Ovary (tissue), 3 donors: ENCODE results near the gene TIMM21.

Experiments used
- POLR2A ChIP-seq: fragments of 450-650 bp; IDR thresholded peaks from one replicate; pipeline ENCODE4 v1.6.1; 2017; ENCODE audit warnings: antibody characterized with exemption, mild to moderate bottlenecking, moderate library complexity
- TF ChIP-seq, protein P1 (sequence below), 3 donors: fragments of 450-650 bp in 2 of 3; fragments of 200-600 bp in 1 of 3; IDR thresholded peaks; one replicate each; pipeline versions ENCODE4 v1.5.1 to v1.8.0; 2016 to 2022; ENCODE audit warnings: antibody characterized with exemption in 3 of 3, mild to moderate bottlenecking in 1 of 3
- donor health status: DM: no; HTN: no; CAD: no.

DNA sequence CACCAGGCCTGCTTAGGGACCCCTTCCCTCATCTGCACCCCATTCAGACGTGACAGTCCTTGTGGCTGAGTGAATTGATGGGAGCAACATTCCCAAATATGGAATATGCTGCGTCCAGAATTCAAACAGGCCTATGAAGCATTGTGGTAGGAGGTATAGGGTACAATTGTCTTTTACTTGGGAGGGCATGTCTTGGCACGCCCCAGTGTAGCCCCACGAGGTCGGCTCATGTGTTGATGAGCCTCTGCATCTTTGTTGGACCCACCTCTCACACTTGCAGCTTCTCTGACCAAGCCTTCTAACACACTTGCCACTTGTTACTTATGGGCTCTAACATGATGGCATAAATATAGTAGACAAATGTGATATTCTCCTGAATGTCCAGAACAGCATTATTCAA, 1.6 kb downstream of the TIMM21 start:
- TF ChIP-seq, protein P1, sequence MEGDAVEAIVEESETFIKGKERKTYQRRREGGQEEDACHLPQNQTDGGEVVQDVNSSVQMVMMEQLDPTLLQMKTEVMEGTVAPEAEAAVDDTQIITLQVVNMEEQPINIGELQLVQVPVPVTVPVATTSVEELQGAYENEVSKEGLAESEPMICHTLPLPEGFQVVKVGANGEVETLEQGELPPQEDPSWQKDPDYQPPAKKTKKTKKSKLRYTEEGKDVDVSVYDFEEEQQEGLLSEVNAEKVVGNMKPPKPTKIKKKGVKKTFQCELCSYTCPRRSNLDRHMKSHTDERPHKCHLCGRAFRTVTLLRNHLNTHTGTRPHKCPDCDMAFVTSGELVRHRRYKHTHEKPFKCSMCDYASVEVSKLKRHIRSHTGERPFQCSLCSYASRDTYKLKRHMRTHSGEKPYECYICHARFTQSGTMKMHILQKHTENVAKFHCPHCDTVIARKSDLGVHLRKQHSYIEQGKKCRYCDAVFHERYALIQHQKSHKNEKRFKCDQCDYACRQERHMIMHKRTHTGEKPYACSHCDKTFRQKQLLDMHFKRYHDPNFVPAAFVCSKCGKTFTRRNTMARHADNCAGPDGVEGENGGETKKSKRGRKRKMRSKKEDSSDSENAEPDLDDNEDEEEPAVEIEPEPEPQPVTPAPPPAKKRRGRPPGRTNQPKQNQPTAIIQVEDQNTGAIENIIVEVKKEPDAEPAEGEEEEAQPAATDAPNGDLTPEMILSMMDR (IDR thresholded peaks at IDR 0.05) = no peak
- no peak for TF ChIP-seq POLR2A
